Smooth muscle cell (in vitro differentiated cells): Measurements from ENCODE around the gene PCSK6. TPM values are rescaled to one million over a fixed set of nuclear protein-coding genes. Genes with fewer than 3 reads are reported as not detected.

Experiments
- DNase-seq: peaks from one replicate; lab custom pipeline; 2025; ENCODE audit not compliant: unreplicated experiment; lab: John Stamatoyannopoulos, UW
- H2AFZ ChIP-seq: fragments of 200-600 bp; sonication (generic); 2 replicates; pipeline ENCODE4 v1.6.0; 2016; ENCODE audit warnings: antibody characterized with exemption, low read depth, mild to moderate bottlenecking
- H3F3A ChIP-seq: fragments of 200-600 bp; sonication (generic); 2 replicates; pipeline ENCODE4 v1.6.0; 2017; ENCODE audit warnings: antibody characterized with exemption, low read depth
- H3K27ac ChIP-seq: fragments of 200-600 bp; sonication (generic); 2 replicates; pipeline ENCODE4 v1.5.1; 2016; ENCODE audit warnings: low read depth, mild to moderate bottlenecking
- H3K27me3 ChIP-seq: fragments of 200-600 bp; sonication (generic); 2 replicates; pipeline ENCODE4 v1.6.1; 2016; ENCODE audit warnings: low read depth, mild to moderate bottlenecking
- H3K36me3 ChIP-seq: fragments of 200-600 bp; sonication (generic); 2 replicates; pipeline ENCODE4 v1.5.1; 2016; ENCODE audit warnings: low read depth
- H3K4me1 ChIP-seq: fragments of 200-600 bp; sonication (generic); 2 replicates; pipeline ENCODE4 v1.5.1; 2016; ENCODE audit warnings: low read depth
- H3K4me2 ChIP-seq: fragments of 200-600 bp; sonication (generic); 2 replicates; pipeline ENCODE4 v1.6.0; 2016; ENCODE audit warnings: mild to moderate bottlenecking
- H3K4me3 ChIP-seq: fragments of 200-600 bp; sonication (generic); 2 replicates; pipeline ENCODE4 v1.5.1; 2016; ENCODE audit warnings: mild to moderate bottlenecking
- H3K79me2 ChIP-seq: fragments of 200-600 bp; sonication (generic); 2 replicates; pipeline ENCODE4 v1.6.0; 2016; ENCODE audit warnings: low read depth, mild to moderate bottlenecking
- H3K9ac ChIP-seq: fragments of 200-600 bp; sonication (generic); 2 replicates; pipeline ENCODE4 v1.6.0; 2016; ENCODE audit warnings: low read depth
- H3K9me3 ChIP-seq: fragments of 200-600 bp; sonication (generic); replicated peaks from 2 replicates; pipeline ENCODE4 v1.5.1; 2016; ENCODE audit warnings: low read depth
- H4K20me1 ChIP-seq: fragments of 200-600 bp; sonication (generic); 2 replicates; pipeline ENCODE4 v1.6.0; 2016; ENCODE audit warnings: low read depth
- WGBS: methylation state at CpG from one replicate; pipeline ENCODE4 v1.1.7; 2016; ENCODE audit warnings: low lambda C conversion rate; 5-methylcytosine and 5-hydroxymethylcytosine counted together
- polyA plus RNA-seq: library from polyadenylated mRNA; unstranded; fragments of >200 nt; fragmentation: Nextera tagmentation; extraction: Ambion mirVana; gene quantifications from 2 replicates; pipeline ENCODE4 v1.2.1, GENCODE V29; 2016
- total RNA-seq: library from RNA; depleted of rRNA; stranded (reverse); fragments of >200 nt; gene quantifications from 2 replicates; pipeline ENCODE4 v1.2.3, GENCODE V29; 2014
- TF ChIP-seq, protein P1 (sequence below): fragments of 200-600 bp; sonication (generic); IDR thresholded peaks from 2 replicates; pipeline ENCODE4 v1.5.1; 2017; ENCODE audit warnings: borderline replicate concordance, mild to moderate bottlenecking, antibody characterized with exemption; ENCODE audit not compliant: insufficient read depth, poor library complexity, severe bottlenecking

The PCSK6 gene
- total and polyA plus RNA-seq, 2 experiments from 2014 or later = 17.5 TPM

GRCh38 chr15:101384276-101384675, 105.2 kb downstream of the PCSK6 start:
- no peak overlapping the region for H2AFZ ChIP-seq
- no peak overlapping the region for H3K4me2 ChIP-seq
- no peaks in the 10 kb centered on the region for H3K9me3 ChIP-seq
- H3K4me3 ChIP-seq = no peak overlapping the region
- DNase-seq = no peak
- H3K36me3 ChIP-seq = no peaks in the 10 kb centered on the region
- 87% methylated on average over 14 of the region's 14 CpGs for WGBS
- no peaks in the 10 kb centered on the region for H4K20me1 ChIP-seq
- no peaks in the 10 kb centered on the region for H3K27me3 ChIP-seq
- no peaks in the 10 kb centered on the region for H3F3A ChIP-seq
- no peaks in the 10 kb centered on the region for H3K79me2 ChIP-seq
- TF ChIP-seq, protein P1, sequence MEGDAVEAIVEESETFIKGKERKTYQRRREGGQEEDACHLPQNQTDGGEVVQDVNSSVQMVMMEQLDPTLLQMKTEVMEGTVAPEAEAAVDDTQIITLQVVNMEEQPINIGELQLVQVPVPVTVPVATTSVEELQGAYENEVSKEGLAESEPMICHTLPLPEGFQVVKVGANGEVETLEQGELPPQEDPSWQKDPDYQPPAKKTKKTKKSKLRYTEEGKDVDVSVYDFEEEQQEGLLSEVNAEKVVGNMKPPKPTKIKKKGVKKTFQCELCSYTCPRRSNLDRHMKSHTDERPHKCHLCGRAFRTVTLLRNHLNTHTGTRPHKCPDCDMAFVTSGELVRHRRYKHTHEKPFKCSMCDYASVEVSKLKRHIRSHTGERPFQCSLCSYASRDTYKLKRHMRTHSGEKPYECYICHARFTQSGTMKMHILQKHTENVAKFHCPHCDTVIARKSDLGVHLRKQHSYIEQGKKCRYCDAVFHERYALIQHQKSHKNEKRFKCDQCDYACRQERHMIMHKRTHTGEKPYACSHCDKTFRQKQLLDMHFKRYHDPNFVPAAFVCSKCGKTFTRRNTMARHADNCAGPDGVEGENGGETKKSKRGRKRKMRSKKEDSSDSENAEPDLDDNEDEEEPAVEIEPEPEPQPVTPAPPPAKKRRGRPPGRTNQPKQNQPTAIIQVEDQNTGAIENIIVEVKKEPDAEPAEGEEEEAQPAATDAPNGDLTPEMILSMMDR = no peak
- no peak overlapping the region for H3K9ac ChIP-seq
- no peak overlapping the region for H3K27ac ChIP-seq
- no peaks in the 10 kb centered on the region for H3K4me1 ChIP-seq

- TF ChIP-seq, protein P1 = no peak
- 90% methylated on average over 7 of the region's 7 CpGs for WGBS
- H3K4me3 ChIP-seq = no peak overlapping the region
- no peak for DNase-seq
- H3K27me3 ChIP-seq = no peaks in the 10 kb centered on the region
- H4K20me1 ChIP-seq = no peaks in the 10 kb centered on the region
- H3K36me3 ChIP-seq = no peaks in the 10 kb centered on the region
- H3K4me2 ChIP-seq = no peak overlapping the region
- no peak overlapping the region for H3K9ac ChIP-seq
- no peaks in the 10 kb centered on the region for H3F3A ChIP-seq
- no peaks in the 10 kb centered on the region for H3K9me3 ChIP-seq
- no peaks in the 10 kb centered on the region for H3K4me1 ChIP-seq
- no peaks in the 10 kb centered on the region for H3K79me2 ChIP-seq
- H2AFZ ChIP-seq = no peak overlapping the region
- no peak overlapping the region for H3K27ac ChIP-seq
Measured at GRCh38 chr15:101382544-101382943, 107.0 kb downstream of the PCSK6 start.

DNA sequence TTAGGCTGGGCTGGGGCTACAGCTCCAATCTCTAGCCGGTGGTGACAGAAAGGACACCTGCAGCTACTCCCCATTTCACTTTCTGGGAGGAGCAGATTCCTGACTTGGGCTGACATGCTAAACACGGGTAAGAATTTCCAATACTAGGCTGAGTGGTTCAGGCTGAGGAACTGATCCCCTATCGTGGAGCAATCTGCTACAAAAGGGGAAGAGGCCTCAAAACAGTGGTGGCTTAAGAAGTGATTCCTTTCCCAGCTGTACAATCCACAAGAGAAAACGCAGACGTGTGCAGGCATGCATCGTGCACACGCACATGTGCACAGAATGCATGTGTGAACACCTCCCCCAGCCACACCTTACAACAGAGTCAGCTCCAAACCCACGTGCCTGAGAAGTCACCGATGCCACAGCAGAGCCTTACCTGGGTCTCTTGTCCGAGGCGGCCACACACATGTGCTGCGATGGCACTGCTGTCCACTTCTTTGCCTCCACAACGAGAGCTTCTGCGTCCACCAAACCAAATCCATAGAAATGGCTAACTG, 107.8 kb downstream of the PCSK6 start:
- Histone ChIP-seq H3K4me2 (no peak overlapping the region), H3K27me3 (no peaks in the 10 kb centered on the region), H3K4me3 (no peak overlapping the region), H3K27ac (no peak overlapping the region), H3F3A (no peaks in the 10 kb centered on the region), H3K79me2 (no peaks in the 10 kb centered on the region), H3K36me3 (no peaks in the 10 kb centered on the region), H3K4me1 (no peaks in the 10 kb centered on the region), H2AFZ (no peak overlapping the region), H3K9me3 (no peaks in the 10 kb centered on the region), H3K9ac (no peak overlapping the region), H4K20me1 (no peaks in the 10 kb centered on the region)
- TF ChIP-seq, protein P1 = no peak
- WGBS = 86% methylated on average over 14 of the region's 14 CpGs
- no peak for DNase-seq

GRCh38 chr15:101380146-101380545, 109.4 kb downstream of the PCSK6 start:
- H3K9me3 ChIP-seq = no peaks in the 10 kb centered on the region
- H3K4me1 ChIP-seq = no peaks in the 10 kb centered on the region
- no peak overlapping the region for H3K27ac ChIP-seq
- no peaks in the 10 kb centered on the region for H3K36me3 ChIP-seq
- 93% methylated on average over 15 of the region's 15 CpGs for WGBS
- no peak for DNase-seq
- no peaks in the 10 kb centered on the region for H3F3A ChIP-seq
- H3K79me2 ChIP-seq = no peaks in the 10 kb centered on the region
- H3K27me3 ChIP-seq = no peaks in the 10 kb centered on the region
- no peak overlapping the region for H3K4me3 ChIP-seq
- H2AFZ ChIP-seq = no peak overlapping the region
- H3K9ac ChIP-seq = no peak overlapping the region
- H3K4me2 ChIP-seq = no peak overlapping the region
- TF ChIP-seq, protein P1 = no peak
- H4K20me1 ChIP-seq = no peaks in the 10 kb centered on the region
